Heart left ventricle (tissue), 13 donors: ENCODE results near the gene MARS1.

Experiments
- POLR2A ChIP-seq, 2 donors: fragments of 450-650 bp; IDR thresholded peaks; one replicate each; pipeline ENCODE4 v1.6.1; 2017; ENCODE audit warnings: antibody characterized with exemption in 2 of 2, mild to moderate bottlenecking in 2 of 2, moderate library complexity in 2 of 2
- TF ChIP-seq, protein P1 (sequence below), 12 donors: fragments of 200-600 bp; sonication (generic) in 4 of 12; IDR thresholded peaks; one replicate each; pipeline versions ENCODE4 v1.5.0 to v1.8.0; 2018 to 2022; ENCODE audit warnings: antibody characterized with exemption in 12 of 12, mild to moderate bottlenecking in 5 of 12
- donor health status: ischemic (EF 13 %, LVEDD 7.1; RV severe dilation, severe dysfunction).
- donor health status: DM: no; HTN: yes; CAD: no.
- donor health status: DM: no; HTN: no; CAD: no.
- donor health status: ischemic (EF 25% LVEDD 6.9; RV normal size, moderate dysfunction).
- donor health status: ischemic (EF 25% LVEDD 5.7; RV mildly dilated, moderate dysfunction).
- donor health status: ischemic (EF 35%, LVEDD 5.7; RV mildly dilated, moderate dysfunction).
- donor health status: nonischemic (EF 11% LVEDD 7.7; RV severe dilation, severe dysfunction).
- donor health status: DM: yes; HTN: yes; CAD: no.
- donor health status: PGD.
- donor health status: ischemic (EF 29% LVEDD 5.4; RV normal size, mild dysfunction).
- donor health status: nonischemic (EF 23%, LVEDD 6.1; RV moderate dilation, normal function).

DNA sequence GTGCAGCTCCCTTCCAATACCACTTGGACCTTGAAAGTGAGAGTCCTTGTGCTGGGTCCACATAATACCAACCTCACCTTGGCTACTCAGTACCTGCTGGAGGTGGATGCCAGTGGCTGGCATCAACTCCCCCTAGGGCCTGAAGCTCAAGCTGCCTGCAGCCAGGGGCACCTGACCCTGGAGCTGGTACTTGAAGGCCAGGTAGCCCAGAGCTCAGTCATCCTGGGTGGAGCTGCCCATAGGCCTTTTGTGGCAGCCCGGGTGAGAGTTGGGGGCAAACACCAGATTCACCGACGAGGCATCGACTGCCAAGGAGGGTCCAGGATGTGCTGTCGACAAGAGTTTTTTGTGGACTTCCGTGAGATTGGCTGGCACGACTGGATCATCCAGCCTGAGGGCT is 38.5 kb upstream of the MARS1 start:
- TF ChIP-seq, protein P1, sequence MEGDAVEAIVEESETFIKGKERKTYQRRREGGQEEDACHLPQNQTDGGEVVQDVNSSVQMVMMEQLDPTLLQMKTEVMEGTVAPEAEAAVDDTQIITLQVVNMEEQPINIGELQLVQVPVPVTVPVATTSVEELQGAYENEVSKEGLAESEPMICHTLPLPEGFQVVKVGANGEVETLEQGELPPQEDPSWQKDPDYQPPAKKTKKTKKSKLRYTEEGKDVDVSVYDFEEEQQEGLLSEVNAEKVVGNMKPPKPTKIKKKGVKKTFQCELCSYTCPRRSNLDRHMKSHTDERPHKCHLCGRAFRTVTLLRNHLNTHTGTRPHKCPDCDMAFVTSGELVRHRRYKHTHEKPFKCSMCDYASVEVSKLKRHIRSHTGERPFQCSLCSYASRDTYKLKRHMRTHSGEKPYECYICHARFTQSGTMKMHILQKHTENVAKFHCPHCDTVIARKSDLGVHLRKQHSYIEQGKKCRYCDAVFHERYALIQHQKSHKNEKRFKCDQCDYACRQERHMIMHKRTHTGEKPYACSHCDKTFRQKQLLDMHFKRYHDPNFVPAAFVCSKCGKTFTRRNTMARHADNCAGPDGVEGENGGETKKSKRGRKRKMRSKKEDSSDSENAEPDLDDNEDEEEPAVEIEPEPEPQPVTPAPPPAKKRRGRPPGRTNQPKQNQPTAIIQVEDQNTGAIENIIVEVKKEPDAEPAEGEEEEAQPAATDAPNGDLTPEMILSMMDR (IDR thresholded peaks at IDR 0.05) = no peak
- TF ChIP-seq POLR2A (IDR thresholded peaks at IDR 0.05) = no peak
